HG03103 (cell line): ENCODE results near the gene IL2RA.

Experiments
- ATAC-seq: cut with Tn5 transposase; IDR thresholded peaks from one replicate; pipeline ENCODE4 v1.9.1; 2021; ENCODE audit warnings: low read depth; ENCODE audit not compliant: unreplicated experiment

Gene IL2RA

DNA sequence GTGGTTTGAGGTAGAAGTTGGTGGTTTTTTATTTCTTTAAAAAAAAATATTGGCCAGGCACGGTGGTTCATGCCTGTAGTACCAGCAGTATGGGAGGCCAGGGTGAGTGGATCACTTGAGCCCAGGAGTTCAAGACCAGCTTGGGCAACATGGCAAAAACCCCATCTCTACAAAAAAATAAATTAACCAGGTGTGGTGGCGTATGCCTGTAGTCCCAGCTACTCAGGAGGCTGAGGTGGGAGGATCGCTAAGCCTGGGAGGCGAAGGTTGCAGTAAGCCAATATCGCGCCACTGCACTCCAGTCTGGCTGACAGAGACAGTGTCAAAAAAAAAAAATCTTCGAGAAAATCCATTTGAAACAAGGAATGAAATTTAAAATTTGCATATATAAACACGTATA is 1.1 kb downstream of the IL2RA start:
- ATAC-seq = no peak

DNA sequence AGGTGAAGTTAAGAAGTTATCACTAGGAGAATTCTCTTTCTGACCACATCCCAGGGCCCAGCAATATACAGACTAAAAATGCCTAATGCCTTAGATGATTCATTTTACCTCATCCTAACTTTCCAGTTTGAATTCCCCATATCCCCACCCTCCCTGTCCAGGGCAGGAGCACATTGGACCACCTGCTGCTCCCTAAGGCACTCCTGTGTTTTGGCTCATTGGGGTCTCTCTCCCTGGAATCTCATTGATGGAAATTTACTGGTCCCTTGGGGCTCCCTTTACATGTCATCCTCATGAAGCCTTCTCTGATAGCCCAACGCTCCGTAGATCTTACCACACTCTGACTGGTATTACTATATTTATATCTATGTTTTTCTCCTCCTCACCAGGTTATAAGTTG is 2.7 kb downstream of the IL2RA start:
- no peak for ATAC-seq

DNA sequence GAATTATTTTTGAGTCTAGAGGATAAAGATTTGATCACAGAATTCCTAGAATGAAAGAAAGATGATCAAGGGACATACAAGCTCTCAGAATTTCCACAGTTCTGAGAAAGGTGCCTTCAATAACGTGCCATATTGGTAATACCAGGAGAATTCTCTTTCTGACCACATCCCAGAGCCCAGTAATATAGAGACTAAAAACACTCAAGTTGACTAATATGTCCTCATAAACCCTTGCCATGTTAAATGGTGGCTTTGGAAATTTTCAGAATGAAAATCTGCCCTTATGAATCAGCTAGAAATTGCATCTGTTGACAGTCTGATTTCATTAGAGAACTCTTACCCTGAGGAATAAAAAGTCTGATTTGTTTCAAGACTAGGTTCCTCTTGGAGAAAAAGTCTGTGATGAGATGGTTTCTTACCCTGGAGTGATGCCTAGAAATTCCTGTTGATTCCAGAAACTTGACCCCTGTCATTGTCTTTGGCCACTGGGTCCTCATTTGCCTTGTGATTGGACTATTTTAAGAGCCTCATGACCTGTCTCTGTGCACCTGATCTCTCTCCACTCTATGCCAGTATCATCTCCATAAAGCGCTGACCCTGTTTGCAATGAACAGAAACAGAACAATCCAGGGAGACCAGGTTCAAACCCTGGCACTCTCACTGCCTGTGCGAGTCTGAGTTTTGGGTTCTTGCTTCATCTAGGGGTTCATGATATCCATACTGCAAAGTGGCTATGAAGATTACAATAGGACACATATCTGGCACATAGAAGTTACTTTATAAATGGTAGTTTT is 3.3 kb downstream of the IL2RA start:
- ATAC-seq = no peak

DNA sequence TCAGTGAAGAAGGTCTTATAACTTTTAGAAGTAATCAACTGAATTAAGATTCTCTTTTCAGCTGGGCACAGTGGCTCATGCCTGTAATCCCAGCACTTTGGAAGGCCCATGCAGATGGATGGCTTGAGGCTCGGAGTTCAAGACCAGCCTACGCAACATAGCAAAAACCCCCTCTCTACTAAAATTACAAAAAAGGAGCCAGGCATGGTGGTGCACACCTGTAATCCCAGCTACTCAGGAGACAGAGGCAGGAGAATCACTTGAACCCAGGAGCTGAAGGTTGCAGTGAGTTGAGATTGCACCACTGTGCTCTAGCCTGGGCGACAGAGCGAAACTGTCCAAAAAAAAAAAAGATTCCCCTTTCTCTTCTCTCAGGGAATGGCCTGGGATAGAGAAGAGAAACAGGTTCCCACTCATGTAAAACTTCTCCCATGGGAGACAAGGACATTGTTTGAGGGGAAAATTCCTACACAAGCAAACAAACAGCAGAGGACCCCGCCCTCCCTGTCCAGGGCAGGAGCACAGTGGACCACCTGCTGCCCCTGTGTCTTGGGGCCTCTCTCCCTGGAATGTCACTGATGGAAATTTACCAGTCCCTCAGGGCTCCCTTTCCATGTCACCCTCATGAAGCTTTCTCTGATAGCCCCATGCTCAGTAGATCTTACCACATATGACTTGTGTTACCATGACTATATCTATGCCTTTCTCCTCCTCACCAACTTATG is 5.6 kb downstream of the IL2RA start:
- no peak for ATAC-seq

DNA sequence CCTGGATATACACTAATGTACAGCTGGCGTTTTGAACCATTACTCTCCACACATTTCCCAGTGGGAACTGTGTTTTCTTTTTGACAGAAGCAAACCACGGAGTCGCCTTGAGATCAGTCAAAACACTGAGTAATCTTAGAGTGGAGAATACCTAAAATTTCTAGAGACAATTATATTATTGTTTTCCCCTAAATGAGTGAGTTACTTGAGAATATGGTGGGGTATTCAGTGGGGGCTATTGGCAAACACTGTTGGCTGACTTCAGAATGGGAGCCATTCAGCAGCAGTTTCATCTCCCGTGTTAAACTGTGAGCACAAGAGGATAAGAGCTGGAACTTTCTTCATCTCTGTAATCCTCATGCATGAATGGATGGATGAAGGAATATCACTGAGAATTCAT is 6.2 kb downstream of the IL2RA start:
- ATAC-seq = no peak

DNA sequence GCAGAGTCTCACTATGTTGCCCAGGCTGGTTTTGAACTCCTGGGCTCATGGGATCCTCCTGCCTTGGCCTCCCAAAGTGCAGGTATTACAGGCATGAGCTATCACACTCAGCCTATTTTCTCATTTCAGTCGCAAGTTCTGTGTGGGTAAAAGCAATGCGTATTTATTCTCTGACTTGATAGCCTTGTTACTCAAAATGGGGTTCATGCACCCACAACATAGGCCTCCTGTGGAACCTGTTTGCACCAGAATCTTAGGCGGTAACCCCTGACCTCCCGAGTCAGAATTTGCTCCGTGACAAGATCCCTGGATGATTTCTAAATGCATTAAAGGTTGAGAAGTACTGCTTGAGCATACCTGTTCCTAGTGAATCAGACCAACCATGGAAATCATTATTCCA is 7.3 kb downstream of the IL2RA start:
- ATAC-seq = no peak

DNA sequence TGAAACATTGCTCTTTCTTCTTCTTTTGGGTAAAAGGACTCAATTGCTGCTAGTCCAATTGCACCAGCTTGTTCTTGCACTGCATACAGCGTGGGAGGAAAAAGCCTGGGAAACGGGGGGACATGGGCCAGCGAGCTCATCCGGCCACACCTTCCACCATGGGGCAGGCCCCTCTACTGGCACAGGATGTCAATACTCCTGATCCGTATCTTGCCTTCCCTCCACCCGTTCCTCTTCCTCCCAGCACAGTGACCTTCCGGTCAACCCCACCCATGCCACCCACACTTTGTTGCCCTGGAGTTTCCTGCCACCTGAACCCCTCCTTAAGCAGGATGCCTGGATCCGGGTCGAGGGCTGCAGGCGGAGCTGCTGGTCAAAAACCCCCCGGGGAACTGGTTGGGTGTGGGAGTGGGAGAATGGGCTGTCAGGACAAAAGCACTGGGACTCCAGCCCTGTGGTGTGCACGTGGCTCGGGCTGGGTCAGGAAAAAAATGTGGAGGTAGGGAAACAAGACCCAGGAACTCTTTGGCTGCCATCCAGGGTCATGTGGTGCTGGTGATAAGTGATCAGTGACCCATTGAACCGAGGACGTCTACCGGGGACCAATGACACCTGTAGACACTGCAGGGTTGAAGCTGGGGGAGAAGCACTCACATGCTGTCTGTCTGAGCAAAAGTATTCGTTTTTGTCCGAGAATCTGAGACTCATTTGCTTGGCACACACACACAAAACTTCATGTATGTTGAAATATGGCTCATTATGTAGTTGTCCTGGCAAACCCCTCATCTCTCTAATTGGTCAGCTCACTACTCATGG is 8.1 kb downstream of the IL2RA start:
- ATAC-seq = no peak

DNA sequence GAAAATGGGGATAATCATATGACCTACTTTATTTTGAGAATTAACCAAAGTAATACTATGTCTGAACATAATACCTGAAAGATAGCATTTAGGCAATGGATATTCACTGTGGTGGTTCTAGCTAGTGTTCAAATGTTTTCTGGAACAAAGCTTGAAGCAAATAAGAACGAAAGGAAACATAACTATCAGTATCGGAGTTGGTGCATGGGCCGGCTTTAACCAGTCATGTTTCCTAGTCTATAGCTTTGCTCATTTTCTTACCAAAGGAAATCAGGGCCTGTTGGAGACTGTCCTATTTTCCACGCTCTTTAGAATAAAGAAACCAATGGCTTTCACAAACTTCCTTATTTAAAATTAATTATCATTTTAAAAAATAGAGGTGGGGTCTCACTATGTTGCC is 8.9 kb downstream of the IL2RA start:
- no peak for ATAC-seq

DNA sequence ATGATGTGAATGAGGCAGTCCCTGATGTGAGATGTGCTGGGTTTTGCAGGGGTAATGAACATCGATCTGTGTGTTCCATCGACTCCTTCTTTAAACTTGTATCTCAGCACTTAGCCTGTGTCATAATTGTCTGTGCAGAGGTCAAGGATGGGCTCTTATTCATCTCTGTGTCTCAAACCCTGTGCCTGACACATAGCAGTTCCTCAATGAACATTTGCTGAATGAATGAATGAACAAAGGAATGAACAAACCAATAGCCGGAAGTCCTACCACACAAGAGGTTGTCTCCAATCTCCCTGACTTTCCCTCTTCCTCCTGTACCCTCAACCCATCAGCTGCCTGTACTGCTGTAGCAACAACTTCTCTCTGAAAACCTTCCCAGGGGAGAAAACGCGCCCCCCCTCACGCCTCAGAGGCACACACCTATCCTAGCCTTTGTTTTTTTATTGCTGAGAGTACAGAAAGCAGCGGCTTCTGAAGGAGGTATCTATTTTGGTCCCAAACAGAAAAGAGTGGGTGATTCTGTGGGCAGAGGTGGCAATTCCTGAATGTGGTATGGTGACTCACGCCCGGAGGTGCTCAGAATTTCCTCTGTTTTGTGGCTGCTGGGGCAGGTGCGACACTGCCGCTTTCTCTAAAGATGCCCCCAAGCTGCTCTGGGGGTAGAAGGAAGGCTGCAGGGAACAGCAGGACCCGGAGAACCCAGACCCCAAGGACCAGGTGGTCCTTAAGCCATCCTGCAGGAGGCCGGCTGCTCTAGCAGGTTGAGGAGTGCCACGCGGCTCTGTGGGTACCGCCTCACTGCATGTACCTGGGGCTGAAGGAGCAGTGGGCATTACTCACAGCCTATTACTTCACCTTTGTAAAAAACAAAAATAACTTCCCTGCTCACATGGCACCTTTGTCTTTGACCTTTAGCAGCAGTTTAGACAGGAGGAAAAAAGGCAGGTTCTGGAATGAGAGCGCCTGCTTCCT is 9.6 kb downstream of the IL2RA start:
- ATAC-seq = no peak

DNA sequence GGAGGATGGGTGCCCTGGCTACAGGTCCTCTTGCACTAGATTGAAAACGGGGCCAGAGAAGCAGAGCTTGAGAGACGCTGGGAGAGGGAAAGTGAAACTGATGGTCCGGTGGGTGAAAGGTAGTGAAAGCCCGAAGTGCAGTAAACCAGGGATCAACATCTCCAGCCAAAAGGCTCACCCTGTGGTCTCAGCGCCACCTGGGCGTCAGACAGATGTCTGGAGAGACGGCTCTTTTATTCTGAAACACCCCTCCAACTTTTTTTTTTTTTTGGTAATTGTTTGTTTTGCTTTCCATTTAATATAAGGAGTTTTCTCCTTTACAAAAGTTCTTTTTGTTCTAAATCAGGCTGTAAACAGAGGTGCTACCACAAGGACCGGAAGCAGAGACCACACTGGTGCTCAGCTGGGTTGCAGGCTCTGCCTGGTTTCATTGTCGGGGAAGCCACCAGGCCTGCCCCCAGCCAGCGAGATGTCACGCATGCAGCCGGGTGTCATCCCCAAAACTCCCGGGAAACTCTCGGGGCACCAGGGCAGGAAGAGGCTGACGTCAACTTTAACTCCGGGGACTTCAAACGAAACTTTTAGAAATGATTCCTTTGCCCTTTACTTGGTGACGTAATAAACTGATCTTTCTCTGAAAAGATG is 11.2 kb downstream of the IL2RA start:
- ATAC-seq = peak; percentile 60

DNA sequence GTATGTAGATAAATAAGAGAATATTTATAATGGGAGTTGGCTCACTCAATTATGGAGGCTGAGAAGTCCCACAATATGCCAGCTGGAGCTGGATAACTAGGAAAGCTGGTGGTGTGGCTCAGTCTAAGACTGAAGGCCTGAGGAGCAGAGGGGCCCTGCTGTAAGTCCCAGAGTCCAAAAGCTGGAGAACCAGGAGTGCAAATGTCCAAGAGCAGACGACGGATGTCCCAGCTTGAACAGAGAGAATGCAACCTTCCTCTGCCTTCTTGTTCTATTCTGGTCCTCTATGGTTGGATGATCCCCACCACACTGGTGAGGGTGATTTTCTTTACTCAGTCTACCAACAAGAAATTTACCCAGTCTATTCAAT is 13.2 kb downstream of the IL2RA start:
- no peak for ATAC-seq

DNA sequence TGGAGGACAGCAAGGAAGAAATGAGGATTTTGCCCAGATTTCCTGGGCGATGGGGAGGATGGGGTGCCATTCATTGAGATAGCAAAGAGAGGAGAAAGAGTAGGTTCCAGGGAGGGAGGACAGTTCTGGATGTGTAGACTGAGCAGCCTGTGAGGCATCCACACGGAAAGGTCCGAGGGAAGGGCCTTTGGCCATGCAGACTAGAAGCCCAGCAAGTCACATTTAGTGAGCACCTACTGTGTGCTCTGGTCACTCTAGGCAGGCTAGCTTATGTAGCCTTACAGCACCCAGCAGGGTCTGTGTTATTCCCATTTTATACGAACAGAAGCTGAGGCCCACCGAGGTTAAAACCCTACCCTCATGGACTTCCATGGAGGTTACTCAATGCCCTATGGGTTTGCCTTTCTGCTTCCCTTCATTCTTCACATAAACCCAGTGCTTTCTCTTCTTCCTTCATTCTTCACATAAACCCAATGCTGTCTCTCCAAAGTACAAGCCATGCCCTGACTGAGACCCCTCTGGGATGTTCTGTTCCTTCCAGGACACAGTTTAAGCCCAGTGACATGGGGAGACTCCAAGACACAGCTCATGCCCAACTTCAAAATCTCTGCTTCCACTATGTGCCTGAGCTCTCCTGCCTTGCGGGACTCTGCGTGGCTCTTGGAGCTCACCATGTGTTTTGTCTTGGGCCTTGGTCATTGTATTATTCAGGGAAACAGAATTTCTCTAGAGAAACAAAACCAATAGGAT is 13.7 kb downstream of the IL2RA start:
- ATAC-seq = no peak

DNA sequence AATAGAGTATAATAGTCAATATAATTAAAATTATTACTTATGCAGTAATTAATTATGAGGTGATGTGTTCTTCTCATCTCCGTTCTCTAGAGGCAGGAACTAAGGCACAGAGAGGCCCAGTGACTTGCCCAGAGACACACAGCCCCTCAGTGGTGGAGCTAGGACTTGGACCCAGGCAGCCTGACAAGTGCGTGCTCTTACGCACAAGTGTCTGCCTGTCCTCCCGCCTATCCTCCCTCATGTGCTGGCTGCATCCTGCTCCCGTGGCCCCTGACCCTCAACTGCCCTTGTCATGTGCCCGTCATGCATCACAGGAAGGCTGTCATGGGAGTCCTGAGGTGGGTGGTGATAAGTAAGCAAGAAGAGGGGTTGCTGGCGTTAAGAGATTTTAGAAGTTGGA is 14.3 kb downstream of the IL2RA start:
- ATAC-seq = no peak

DNA sequence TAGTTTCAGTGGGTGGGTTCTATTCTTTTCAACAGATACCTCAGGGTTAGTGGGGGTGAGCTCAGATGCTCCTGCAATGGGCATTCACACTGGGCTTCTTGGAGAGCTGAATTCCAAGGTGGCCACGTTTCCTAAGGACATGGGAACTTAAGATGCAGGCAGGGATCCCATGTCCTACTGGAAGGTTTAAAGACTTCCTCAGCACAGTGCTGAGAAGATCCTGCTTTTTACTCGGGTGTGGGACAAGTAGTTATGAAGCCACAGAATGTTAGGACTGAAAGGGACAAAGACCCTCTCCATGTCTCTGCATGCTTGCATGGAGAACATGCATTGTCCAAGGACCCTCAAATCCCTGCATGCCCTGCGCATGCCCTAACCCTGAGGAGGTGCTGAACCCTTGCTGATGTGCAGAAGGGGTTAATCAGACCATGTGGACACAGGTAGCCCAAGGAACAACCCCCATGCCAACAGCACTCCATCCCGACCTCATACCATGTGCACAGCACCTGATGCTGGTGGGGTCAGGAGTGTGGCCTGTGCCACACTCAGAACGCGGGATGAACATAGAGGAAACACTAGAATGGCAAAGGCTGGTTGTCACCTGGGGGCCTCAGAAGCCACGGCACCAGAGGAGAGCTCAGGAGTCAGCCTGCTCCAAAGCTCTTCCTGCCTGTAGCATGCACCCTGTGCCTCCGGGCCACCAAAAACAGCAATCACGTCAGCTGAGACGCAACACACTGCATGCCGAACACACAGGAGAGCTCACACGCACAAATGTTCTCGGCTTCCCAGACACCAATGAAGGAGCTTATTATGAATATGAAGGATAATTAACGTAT is 15.2 kb downstream of the IL2RA start:
- no peak for ATAC-seq

DNA sequence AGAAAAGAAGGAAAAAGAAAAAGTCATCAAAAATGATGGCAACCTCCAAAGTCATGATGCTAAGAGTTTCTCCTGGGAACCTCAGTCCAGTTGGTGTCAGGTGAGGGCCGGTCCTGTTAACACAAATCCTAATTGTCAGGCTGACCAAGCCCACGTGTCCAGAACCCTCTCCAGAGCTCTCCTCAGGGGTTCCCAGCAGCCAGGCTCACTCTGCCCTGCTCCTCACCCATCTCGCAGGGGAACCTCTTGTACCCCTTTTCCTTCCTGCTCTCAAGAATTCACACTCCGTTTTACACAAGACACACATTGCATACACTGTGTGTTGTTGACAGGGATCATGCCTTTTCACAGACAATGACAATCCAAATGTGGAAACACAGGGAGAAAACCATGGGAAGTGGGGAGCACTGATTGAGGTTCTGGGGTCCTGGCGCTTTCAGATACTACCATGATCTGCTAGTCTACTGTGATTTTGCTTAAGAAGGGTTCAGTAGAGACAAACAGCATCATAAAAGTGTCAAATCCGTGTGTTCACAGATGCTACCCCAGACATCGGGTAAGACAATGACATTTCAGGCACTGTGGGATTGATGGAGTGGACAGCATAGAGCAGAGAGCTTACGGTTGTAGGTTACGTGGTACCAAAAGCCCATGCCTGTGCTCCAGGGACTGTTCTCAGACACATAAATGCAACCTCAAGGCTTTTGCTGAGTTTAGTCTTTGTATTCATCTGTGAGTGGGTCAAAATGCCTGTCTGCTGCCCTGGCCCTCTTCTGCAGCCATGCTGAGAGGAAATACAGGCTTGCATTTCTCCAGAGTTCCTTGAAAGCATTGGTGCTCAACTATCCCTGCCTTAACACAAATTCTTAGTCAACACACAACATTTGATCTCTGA is 16.0 kb downstream of the IL2RA start:
- ATAC-seq = no peak

DNA sequence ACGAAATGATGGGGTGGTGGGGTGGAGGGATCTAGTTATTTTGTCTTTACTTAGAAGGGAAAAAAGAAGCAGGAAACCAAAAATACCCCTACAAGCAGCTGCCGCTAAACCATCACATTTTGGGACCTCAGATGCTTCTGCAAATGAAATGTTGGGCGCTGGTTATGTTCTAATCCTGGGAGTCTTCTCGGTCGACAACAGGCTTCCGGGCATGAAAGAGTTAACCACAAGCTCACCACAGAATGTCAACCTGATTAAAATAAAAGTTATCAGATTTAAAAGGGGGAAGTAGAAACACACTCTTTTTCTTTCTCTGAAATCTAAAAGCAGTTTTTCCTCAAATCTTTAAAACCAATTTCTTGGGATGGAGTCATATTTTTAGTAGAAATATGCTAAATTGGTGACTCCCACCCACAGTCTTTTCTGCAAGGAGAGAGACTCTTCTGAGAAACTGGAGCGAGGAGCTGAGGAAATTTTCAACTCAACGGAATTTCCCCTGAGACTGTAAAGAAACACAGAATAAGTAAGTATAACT is 16.8 kb downstream of the IL2RA start:
- ATAC-seq = no peak

DNA sequence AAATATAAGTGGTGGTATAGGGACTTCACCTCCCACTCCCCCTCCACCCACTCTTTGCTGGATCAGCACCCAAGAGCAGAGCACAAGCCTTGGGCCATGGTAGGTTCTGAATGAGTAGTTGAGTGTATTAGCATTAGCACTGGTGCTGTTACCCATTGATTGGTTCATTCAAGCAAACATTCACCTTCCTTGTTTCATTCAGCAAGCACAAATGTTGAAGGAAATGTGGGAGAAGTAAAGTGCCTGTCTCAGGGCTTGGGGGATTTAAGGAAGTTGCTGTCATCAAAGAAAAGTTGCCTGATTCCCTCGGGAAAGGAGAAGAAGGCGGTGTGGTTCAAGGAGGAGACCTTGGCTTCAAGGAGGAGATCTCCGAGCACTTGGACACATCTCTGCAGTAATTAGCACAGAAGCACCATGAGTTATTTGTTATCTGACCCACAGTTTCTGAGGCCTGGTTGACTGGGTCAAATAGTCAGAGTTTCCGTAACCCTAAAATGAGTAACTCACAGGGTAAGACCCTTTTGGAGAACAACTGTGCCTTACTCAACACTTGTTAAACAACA is 17.3 kb downstream of the IL2RA start:
- ATAC-seq = no peak
